SU-DHL-6 (cell line): ENCODE data around the gene NTMT2.

Source experiments
- EZH2phosphoT487 ChIP-seq: fragments of 200-600 bp; sonication (generic), shearing (Covaris generic); conservative IDR thresholded peaks from 2 replicates; pipeline ENCODE4 v1.6.1; 2018; ENCODE audit warnings: mild to moderate bottlenecking, antibody characterized with exemption, low read length, moderate library complexity, mixed read lengths
- TF ChIP-seq, protein P1 (sequence below): fragments of 200-600 bp; sonication (generic); IDR thresholded peaks from one replicate; pipeline ENCODE4 v1.5.1; 2017; ENCODE audit warnings: antibody characterized with exemption, mild to moderate bottlenecking, low read length, moderate library complexity; ENCODE audit not compliant: insufficient read depth, poor library complexity, severe bottlenecking

DNA sequence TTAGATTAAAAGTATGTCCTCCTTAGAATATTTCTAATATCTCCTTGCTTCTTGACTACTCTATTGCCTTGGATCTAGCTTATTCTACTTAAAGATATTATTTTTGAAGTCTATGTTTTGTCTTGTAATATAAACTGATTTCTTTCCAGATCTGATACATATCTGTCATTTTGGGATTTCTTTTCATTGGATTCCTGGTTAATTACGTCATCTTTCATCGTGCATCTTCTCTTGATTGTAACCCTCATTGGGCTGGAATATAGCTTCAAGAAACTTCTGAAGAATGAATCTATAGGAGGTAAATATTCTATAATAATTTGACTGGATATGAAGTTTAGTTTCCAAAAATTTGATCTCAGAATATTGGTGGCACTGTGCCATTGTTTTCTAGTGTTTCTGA lies 12.1 kb downstream of the NTMT2 start:
- TF ChIP-seq, protein P1, sequence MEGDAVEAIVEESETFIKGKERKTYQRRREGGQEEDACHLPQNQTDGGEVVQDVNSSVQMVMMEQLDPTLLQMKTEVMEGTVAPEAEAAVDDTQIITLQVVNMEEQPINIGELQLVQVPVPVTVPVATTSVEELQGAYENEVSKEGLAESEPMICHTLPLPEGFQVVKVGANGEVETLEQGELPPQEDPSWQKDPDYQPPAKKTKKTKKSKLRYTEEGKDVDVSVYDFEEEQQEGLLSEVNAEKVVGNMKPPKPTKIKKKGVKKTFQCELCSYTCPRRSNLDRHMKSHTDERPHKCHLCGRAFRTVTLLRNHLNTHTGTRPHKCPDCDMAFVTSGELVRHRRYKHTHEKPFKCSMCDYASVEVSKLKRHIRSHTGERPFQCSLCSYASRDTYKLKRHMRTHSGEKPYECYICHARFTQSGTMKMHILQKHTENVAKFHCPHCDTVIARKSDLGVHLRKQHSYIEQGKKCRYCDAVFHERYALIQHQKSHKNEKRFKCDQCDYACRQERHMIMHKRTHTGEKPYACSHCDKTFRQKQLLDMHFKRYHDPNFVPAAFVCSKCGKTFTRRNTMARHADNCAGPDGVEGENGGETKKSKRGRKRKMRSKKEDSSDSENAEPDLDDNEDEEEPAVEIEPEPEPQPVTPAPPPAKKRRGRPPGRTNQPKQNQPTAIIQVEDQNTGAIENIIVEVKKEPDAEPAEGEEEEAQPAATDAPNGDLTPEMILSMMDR = no peak
- TF ChIP-seq EZH2phosphoT487 = no peak
